Upper lobe of right lung (tissue), 1 donor: ENCODE results near the gene P2RY12. TPM values are rescaled to one million over a fixed set of nuclear protein-coding genes. Genes with fewer than 3 reads are reported as not detected.

Source experiments
- ATAC-seq: fragments of 200-7000 bp; cut with Tn5 transposase; one replicate; pipeline ENCODE4 v1.9.1; 2020; ENCODE audit warnings: mild to moderate bottlenecking, moderate library complexity
- DNase-seq: peaks from one replicate; pipeline ENCODE4 v3.0.0-alpha.2; 2020
- H3K27ac ChIP-seq: fragments of 200-600 bp; one replicate; pipeline ENCODE4 v1.8.0; 2022
- H3K27me3 ChIP-seq: fragments of 200-600 bp; one replicate; pipeline ENCODE4 v1.8.0; 2022; ENCODE audit warnings: mild to moderate bottlenecking
- H3K36me3 ChIP-seq: fragments of 200-600 bp; one replicate; pipeline ENCODE4 v1.8.0; 2022
- H3K4me1 ChIP-seq: fragments of 200-600 bp; one replicate; pipeline ENCODE4 v1.8.0; 2022
- H3K4me3 ChIP-seq: fragments of 200-600 bp; one replicate; pipeline ENCODE4 v1.8.0; 2022; ENCODE audit warnings: mild to moderate bottlenecking
- H3K9me3 ChIP-seq: fragments of 200-600 bp; one replicate; pipeline ENCODE4 v1.8.0; 2022
- intact Hi-C: fragments of 100-400 bp; cut with DNase I; formaldehyde crosslinking; loops from one replicate; pipeline ENCODE4 v1.11.0; 2022
- total RNA-seq: library from RNA; stranded (reverse); fragmentation: NEBNext Ultra II Directional; extraction: Animal tissue kit (Norgen Biotek cat#: 25700); gene quantifications from one replicate; pipeline ENCODE4 v1.2.1, GENCODE V29; 2021
- TF ChIP-seq, protein P1 (sequence below): fragments of 200-600 bp; IDR thresholded peaks from one replicate; pipeline ENCODE4 v1.8.0; 2022; ENCODE audit warnings: antibody characterized with exemption
- donor health status: DM: no; HTN: yes; CAD: no; lungs with severe emphysema.

The P2RY12 gene
- total RNA-seq, 1 donor from 2014 or later = 3.1 TPM

DNA sequence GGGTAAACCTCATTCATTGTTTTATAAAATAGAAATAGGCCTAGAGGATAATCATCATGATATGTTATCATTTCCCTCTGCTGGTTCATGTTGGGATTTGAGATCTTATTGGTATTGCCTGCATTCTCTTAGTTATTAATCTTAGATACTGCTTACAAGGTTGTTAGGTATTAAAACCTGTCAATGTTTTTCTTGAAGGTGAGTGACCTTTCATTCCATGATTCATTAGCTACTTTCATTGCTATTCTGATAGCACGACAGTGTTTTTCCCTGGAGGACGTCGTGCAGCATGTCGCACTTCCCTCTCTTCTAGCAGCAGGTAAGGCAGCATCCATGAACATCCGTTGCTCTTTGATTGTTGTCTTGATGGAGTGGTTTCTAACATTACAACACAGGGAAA is 17.1 kb downstream of the P2RY12 start:
- Histone ChIP-seq H3K36me3 (no peaks in the 10 kb centered on the region), H3K27ac (no peak overlapping the region)
- intact Hi-C loops = no loop called here

DNA sequence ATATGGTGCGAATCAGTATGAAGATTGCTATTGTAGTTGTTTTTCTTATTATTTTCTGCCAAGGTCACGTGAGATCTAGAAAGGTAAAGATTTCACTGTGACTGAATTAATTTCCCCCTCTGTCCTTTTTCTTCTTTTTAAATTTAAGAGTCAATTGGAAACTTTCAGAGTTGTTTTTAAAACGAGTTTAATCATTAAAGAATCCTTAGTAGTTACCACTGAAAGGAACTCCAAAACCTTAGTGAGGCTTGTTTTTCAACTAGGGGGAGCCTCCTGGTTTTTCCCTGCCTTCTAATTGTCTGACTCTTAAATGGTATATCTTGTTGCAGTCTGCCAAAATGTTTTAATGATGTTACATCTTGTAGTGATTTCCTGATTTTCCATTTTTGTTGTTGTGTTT is 17.6 kb downstream of the P2RY12 start:
- Histone ChIP-seq H3K4me3 (no peak overlapping the region), H3K27me3 (no peaks in the 10 kb centered on the region), H3K9me3 (no peaks in the 10 kb centered on the region), H3K4me1 (no peaks in the 10 kb centered on the region), H3K36me3 (no peaks in the 10 kb centered on the region), H3K27ac (no peak overlapping the region)
- ATAC-seq (no peak), DNase-seq (no peak)
- intact Hi-C loops = no loop called here
- TF ChIP-seq, protein P1, sequence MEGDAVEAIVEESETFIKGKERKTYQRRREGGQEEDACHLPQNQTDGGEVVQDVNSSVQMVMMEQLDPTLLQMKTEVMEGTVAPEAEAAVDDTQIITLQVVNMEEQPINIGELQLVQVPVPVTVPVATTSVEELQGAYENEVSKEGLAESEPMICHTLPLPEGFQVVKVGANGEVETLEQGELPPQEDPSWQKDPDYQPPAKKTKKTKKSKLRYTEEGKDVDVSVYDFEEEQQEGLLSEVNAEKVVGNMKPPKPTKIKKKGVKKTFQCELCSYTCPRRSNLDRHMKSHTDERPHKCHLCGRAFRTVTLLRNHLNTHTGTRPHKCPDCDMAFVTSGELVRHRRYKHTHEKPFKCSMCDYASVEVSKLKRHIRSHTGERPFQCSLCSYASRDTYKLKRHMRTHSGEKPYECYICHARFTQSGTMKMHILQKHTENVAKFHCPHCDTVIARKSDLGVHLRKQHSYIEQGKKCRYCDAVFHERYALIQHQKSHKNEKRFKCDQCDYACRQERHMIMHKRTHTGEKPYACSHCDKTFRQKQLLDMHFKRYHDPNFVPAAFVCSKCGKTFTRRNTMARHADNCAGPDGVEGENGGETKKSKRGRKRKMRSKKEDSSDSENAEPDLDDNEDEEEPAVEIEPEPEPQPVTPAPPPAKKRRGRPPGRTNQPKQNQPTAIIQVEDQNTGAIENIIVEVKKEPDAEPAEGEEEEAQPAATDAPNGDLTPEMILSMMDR = no peak

More for the DNA sequence above, 17.1 kb downstream of the P2RY12 start:
- Histone ChIP-seq H3K27me3 (no peaks in the 10 kb centered on the region), H3K4me1 (no peaks in the 10 kb centered on the region), H3K4me3 (no peak overlapping the region), H3K9me3 (no peaks in the 10 kb centered on the region)
- no peak for DNase-seq
- TF ChIP-seq, protein P1 = no peak
- no peak for ATAC-seq

DNA sequence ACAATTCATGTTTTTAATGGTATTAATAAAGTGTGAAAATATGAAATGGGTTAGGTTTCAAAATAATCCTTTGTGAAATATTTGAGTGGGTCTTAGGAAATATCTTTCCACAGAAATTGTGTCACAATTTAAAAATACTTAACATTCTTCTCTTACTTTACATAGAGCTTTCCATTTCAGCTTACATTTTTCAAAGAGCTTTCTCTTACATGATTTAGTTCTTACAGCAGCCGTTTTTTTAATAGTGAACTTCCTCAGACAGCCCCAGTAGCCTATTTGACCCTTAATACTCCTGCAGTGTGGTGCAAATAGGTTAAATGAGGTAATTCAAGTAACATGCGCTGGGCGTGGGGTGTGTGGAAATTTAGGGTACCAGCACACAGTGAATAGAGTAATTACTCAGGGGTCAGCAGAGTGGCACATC is 21.8 kb downstream of the P2RY12 start:
- TF ChIP-seq, protein P1 = no peak
- H3K36me3 ChIP-seq = no peaks in the 10 kb centered on the region
- no peak overlapping the region for H3K4me3 ChIP-seq
- intact Hi-C loops = no loop called here
- H3K27me3 ChIP-seq = no peaks in the 10 kb centered on the region
- ATAC-seq (peak; percentile 86), DNase-seq (no peak)
- H3K4me1 ChIP-seq = no peaks in the 10 kb centered on the region
- no peak overlapping the region for H3K27ac ChIP-seq
- H3K9me3 ChIP-seq = no peaks in the 10 kb centered on the region

DNA sequence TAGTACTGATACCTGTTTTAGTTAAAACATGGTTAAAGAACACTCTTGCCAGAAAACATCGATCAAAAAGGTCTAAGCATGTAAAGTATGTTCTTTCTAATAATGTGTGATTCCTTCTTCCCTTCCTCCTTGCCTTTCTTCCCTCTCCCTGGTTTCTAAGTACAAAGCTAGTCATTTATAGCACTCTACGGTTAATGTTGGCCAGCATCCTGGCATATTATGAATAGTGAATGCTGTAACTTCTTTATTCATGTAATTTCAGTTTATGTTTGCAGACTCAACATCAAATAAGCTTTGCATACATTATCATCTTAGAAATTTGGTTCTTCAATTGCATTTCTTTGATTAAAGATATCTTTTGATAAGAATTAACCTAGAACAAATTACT is 27.1 kb downstream of the P2RY12 start:
- H3K4me3 ChIP-seq = no peak overlapping the region
- intact Hi-C loops = no loop called here
- TF ChIP-seq, protein P1 = no peak
- DNase-seq (no peak), ATAC-seq (no peak)
- no peaks in the 10 kb centered on the region for H3K27me3 ChIP-seq
- no peaks in the 10 kb centered on the region for H3K9me3 ChIP-seq
- no peak overlapping the region for H3K27ac ChIP-seq
- no peaks in the 10 kb centered on the region for H3K4me1 ChIP-seq
- H3K36me3 ChIP-seq = no peaks in the 10 kb centered on the region

DNA sequence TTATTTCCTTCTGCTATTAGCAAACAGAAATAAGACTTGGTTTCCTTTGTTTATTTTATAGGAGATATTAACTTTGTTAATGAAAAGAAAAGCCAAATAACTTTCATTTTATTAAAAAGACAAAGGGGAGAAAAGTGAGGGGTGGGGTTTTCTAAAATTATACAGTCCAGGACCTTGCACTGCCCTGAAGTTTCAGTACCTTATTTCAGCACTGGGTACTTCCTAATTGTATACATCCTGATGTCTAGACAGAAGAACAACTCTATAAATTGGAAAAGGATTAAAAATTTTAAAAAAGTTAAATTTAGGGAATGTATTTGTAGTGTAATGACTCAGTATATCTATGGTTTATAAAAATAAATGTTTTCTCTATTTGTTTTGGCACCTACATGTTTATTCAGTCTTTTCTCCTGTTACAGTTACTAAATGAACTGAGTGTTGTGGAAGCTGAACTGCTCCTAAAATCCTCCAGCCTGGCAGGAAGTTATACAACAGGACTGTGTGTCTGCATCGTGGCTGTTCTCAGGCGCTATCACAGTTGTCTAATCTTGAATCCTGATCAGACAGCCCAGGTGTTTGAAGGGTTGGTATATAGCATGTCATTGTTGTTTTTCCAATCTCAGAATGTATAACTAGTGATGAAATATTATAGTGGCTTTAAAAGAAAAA is 27.6 kb downstream of the P2RY12 start:
- Histone ChIP-seq H3K4me1 (no peaks in the 10 kb centered on the region), H3K9me3 (no peaks in the 10 kb centered on the region), H3K27ac (no peak overlapping the region), H3K36me3 (no peaks in the 10 kb centered on the region), H3K4me3 (no peak overlapping the region), H3K27me3 (no peaks in the 10 kb centered on the region)
- peak; percentile 35 for ATAC-seq
- DNase-seq = no peak
- TF ChIP-seq, protein P1 = no peak
- intact Hi-C loops = no loop called here

DNA sequence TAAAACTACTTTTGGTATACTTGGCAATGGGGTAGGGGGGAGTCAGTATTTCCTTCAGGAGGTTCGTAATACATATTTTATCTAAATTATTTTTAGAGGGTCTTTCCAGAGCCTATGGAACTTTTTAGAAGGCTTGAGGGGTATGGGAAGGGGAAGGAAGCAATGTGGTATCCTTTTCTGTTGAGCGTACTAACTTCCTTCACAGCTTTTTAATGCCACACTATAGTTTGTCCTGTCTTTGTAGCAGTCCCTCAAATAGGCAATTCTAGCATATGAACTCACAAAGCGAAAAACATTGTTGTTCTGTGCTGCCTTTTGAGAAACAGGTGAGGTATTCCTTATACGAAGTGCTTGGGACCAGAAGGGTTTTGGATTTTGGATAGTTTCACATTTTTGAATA is 32.9 kb downstream of the P2RY12 start:
- Histone ChIP-seq H3K4me3 (no peak overlapping the region), H3K9me3 (no peaks in the 10 kb centered on the region), H3K4me1 (no peaks in the 10 kb centered on the region), H3K27ac (peak overlapping the region; percentile 32), H3K27me3 (no peaks in the 10 kb centered on the region), H3K36me3 (no peaks in the 10 kb centered on the region)
- intact Hi-C loops = no loop called here
- ATAC-seq (no peak), DNase-seq (no peak)
- TF ChIP-seq, protein P1 = no peak
